H9 (cell line): Measurements from ENCODE around the gene LHPP. TPM values are rescaled to one million over a fixed set of nuclear protein-coding genes. Genes with fewer than 3 reads are reported as not detected.

Experiments used
- DNase-seq: peaks from one replicate; pipeline ENCODE4 v3.0.0-alpha.2; 2017
- H2AFZ ChIP-seq: one replicate; pipeline ENCODE4 v1.6.1; 2013; ENCODE audit warnings: mild to moderate bottlenecking, low read length, control low read depth, moderate library complexity
- H2AK5ac ChIP-seq: 2 replicates; pipeline ENCODE4 v1.6.1; 2013; ENCODE audit warnings: low read length, control low read depth, mixed read lengths; ENCODE audit not compliant: insufficient read length
- H2BK120ac ChIP-seq: one replicate; pipeline ENCODE4 v1.6.1; 2013; ENCODE audit warnings: low read depth, mild to moderate bottlenecking, low read length, control low read depth, inconsistent platforms; ENCODE audit not compliant: poor library complexity, severe bottlenecking
- H2BK12ac ChIP-seq: 2 replicates; pipeline ENCODE4 v1.6.1; 2013; ENCODE audit warnings: low read length, control low read depth, mixed read lengths, low read depth; ENCODE audit not compliant: insufficient read length
- H2BK15ac ChIP-seq: 2 replicates; pipeline ENCODE4 v1.6.1; 2013; ENCODE audit warnings: low read depth, low read length, control low read depth
- H2BK20ac ChIP-seq: one replicate; pipeline ENCODE4 v1.6.1; 2013; ENCODE audit warnings: low read depth, mild to moderate bottlenecking, low read length, control low read depth, inconsistent platforms; ENCODE audit not compliant: poor library complexity, severe bottlenecking
- H2BK5ac ChIP-seq: 2 replicates; pipeline ENCODE4 v1.6.1; 2013; ENCODE audit warnings: low read length, control low read depth, mixed read lengths; ENCODE audit not compliant: insufficient read length
- H3K14ac ChIP-seq: 2 replicates; pipeline ENCODE4 v1.6.1; 2013; ENCODE audit warnings: low read length, control low read depth; ENCODE audit not compliant: insufficient read depth
- H3K18ac ChIP-seq: 2 replicates; pipeline ENCODE4 v1.6.1; 2013; ENCODE audit warnings: low read depth, mild to moderate bottlenecking, mixed read lengths, low read length, control low read depth; ENCODE audit not compliant: insufficient read length
- H3K23ac ChIP-seq: 2 replicates; pipeline ENCODE4 v1.6.1; 2013; ENCODE audit warnings: low read length, control low read depth, mixed read lengths, low read depth; ENCODE audit not compliant: insufficient read length
- H3K23me2 ChIP-seq: 2 replicates; pipeline ENCODE4 v1.6.1; 2013; ENCODE audit warnings: low read depth, mild to moderate bottlenecking, mixed read lengths, low read length, control low read depth; ENCODE audit not compliant: insufficient read length, poor library complexity, severe bottlenecking
- H3K27ac ChIP-seq: 2 replicates; pipeline ENCODE4 v1.5.1; 2013; ENCODE audit warnings: low read length, control low read depth, mixed read lengths, low read depth; ENCODE audit not compliant: insufficient read length
- H3K27me3 ChIP-seq: 2 replicates; pipeline ENCODE4 v1.6.1; 2013; ENCODE audit warnings: low read length, control low read depth, inconsistent platforms; ENCODE audit not compliant: insufficient read depth
- H3K4ac ChIP-seq: 2 replicates; pipeline ENCODE4 v1.6.1; 2013; ENCODE audit warnings: low read depth, mild to moderate bottlenecking, control low read depth, inconsistent platforms, low read length, moderate library complexity
- H3K4me1 ChIP-seq: 2 replicates; pipeline ENCODE4 v1.6.1; 2013; ENCODE audit warnings: low read length, control low read depth, inconsistent platforms; ENCODE audit not compliant: insufficient read depth
- H3K4me2 ChIP-seq: 2 replicates; pipeline ENCODE4 v1.6.1; 2013; ENCODE audit warnings: low read length, control low read depth, mixed read lengths; ENCODE audit not compliant: insufficient read length, insufficient read depth
- H3K56ac ChIP-seq: 2 replicates; pipeline ENCODE4 v1.6.1; 2013; ENCODE audit warnings: low read depth, mild to moderate bottlenecking, mixed read lengths, low read length, control low read depth; ENCODE audit not compliant: insufficient read length
- H3K79me1 ChIP-seq: 2 replicates; pipeline ENCODE4 v1.6.1; 2013; ENCODE audit warnings: low read depth, mild to moderate bottlenecking, moderate library complexity, low read length, control low read depth, inconsistent platforms; ENCODE audit not compliant: insufficient read depth, poor library complexity, severe bottlenecking
- H3K79me2 ChIP-seq: 2 replicates; pipeline ENCODE4 v1.6.1; 2013; ENCODE audit warnings: low read length, control low read depth, inconsistent platforms; ENCODE audit not compliant: insufficient read depth
- H3K9ac ChIP-seq: 2 replicates; pipeline ENCODE4 v1.6.1; 2013; ENCODE audit warnings: low read length, control low read depth, mixed read lengths; ENCODE audit not compliant: insufficient read length; ENCODE audit errors: extremely low read depth
- H3K9me3 ChIP-seq: one replicate; pipeline ENCODE4 v1.6.1; 2013; ENCODE audit warnings: low read depth, low read length, inconsistent platforms; ENCODE audit not compliant: control insufficient read depth
- H3T11ph ChIP-seq: one replicate; pipeline ENCODE4 v1.6.1; 2013; ENCODE audit warnings: mild to moderate bottlenecking, low read length, control low read depth, inconsistent platforms
- H4K20me1 ChIP-seq: one replicate; pipeline ENCODE4 v1.6.1; 2013; ENCODE audit not compliant: control insufficient read depth, insufficient read length, insufficient read depth
- H4K5ac ChIP-seq: 2 replicates; pipeline ENCODE4 v1.6.1; 2013; ENCODE audit warnings: low read depth, mild to moderate bottlenecking, mixed read lengths, low read length, control low read depth; ENCODE audit not compliant: insufficient read length
- H4K8ac ChIP-seq: replicated peaks from 2 replicates; pipeline ENCODE4 v1.6.1; 2013; ENCODE audit warnings: low read length, control low read depth, mixed read lengths, low read depth; ENCODE audit not compliant: insufficient read length
- H4K91ac ChIP-seq: 2 replicates; pipeline ENCODE4 v1.6.1; 2013; ENCODE audit warnings: low read depth, mild to moderate bottlenecking, moderate library complexity, mixed read lengths, low read length, control low read depth; ENCODE audit not compliant: insufficient read length
- H3K27ac Mint-ChIP-seq, 3 experiments: 2 replicates in 2 of 3; 3 replicates in 1 of 3; pipeline ENCODE4 v1.8.0; 2020 to 2021; ENCODE audit warnings: mixed read lengths in 3 of 3, mild to moderate bottlenecking in 1 of 3, moderate library complexity in 1 of 3
- H3K27me3 Mint-ChIP-seq: 2 replicates; pipeline ENCODE4 v1.8.0; 2021; ENCODE audit warnings: low read depth, mild to moderate bottlenecking, moderate library complexity, mixed read lengths
- H3K36me3 Mint-ChIP-seq, 3 experiments: 2 replicates in 2 of 3; 3 replicates in 1 of 3; pipeline ENCODE4 v1.8.0; 2020 to 2021; ENCODE audit warnings: low read depth in 3 of 3, mixed read lengths in 3 of 3; ENCODE audit not compliant: insufficient read depth in 1 of 3
- H3K4me1 Mint-ChIP-seq, 2 experiments: 2 replicates each; pipeline ENCODE4 v1.8.0; 2020; ENCODE audit warnings: mixed read lengths in 2 of 2
- H3K4me3 Mint-ChIP-seq, 2 experiments: 2 replicates in 1 of 2; 3 replicates in 1 of 2; pipeline ENCODE4 v1.8.0; 2020 to 2021; ENCODE audit warnings: mild to moderate bottlenecking in 2 of 2, mixed read lengths in 2 of 2, moderate library complexity in 1 of 2
- H3K9me3 Mint-ChIP-seq, 2 experiments: 2 replicates in 1 of 2; 3 replicates in 1 of 2; pipeline ENCODE4 v1.8.0; 2020; ENCODE audit warnings: mild to moderate bottlenecking in 2 of 2, mixed read lengths in 2 of 2, moderate library complexity in 1 of 2
- CTCF ChIP-seq: fragments of 200-600 bp; sonication (generic); conservative IDR thresholded peaks from 3 replicates; pipeline ENCODE4 v1.8.0; 2021; ENCODE audit warnings: antibody characterized with exemption, mild to moderate bottlenecking
- WGBS: extraction: QIAGEN DNeasy Blood & Tissue Kit; methylation state at CpG from one replicate; pipeline ENCODE4 v1.1.7; 2013; ENCODE audit warnings: missing lambda C conversion rate, low lambda C conversion rate, mixed read lengths; ENCODE audit not compliant: insufficient read length; ENCODE audit errors: extremely low coverage; 5-methylcytosine and 5-hydroxymethylcytosine counted together
- total RNA-seq: library from RNA; stranded (reverse); gene quantifications from 2 replicates; pipeline ENCODE4 v1.2.1, GENCODE V29; 2021

LHPP gene
- total RNA-seq, 1 experiment from 2014 or later: 29.6 TPM

- Mint-ChIP-seq H3K4me1 (peaks cover 25 to 33% of the 10 kb centered on the region in 2 experiments), H3K27me3 (peaks cover 1% of the 10 kb centered on the region; the same call in 1 of the 2 replicates), H3K4me3 (no peak overlapping the region), H3K27ac (peak overlapping the region in 2 of 3 experiments; percentile 25 to 70; a peak in 4 of 7 replicates), H3K9me3 (no peaks in the 10 kb centered on the region), H3K36me3 (no peaks in the 10 kb centered on the region; a peak in 1 of 7 replicates)
- Histone ChIP-seq H3K9me3 (no peaks in the 10 kb centered on the region), H3K4me2 (no peak overlapping the region), H3T11ph (no peak overlapping the region), H2BK120ac (no peak overlapping the region), H3K18ac (no peak overlapping the region), H4K5ac (no peak overlapping the region), H3K4ac (no peak overlapping the region), H4K8ac (no peak overlapping the region), H3K79me2 (no peaks in the 10 kb centered on the region), H3K23me2 (no peaks in the 10 kb centered on the region), H3K14ac (no peak overlapping the region), H2BK20ac (no peak overlapping the region), H3K79me1 (no peaks in the 10 kb centered on the region), H3K27ac (no peak overlapping the region), H3K27me3 (no peaks in the 10 kb centered on the region), H3K9ac (no peak overlapping the region), H3K23ac (no peak overlapping the region), H2BK15ac (no peak overlapping the region), H3K56ac (no peak overlapping the region), H2AFZ (no peak overlapping the region), H2BK12ac (no peak overlapping the region), H4K20me1 (no peaks in the 10 kb centered on the region), H2AK5ac (no peak overlapping the region), H4K91ac (no peak overlapping the region), H3K4me1 (peaks cover 3% of the 10 kb centered on the region; the same call in 1 of the 2 replicates), H2BK5ac (no peak overlapping the region)
- no CpG with 5 or more reads among the region's 9 CpGs for WGBS
- no peak for DNase-seq
- TF ChIP-seq CTCF: no peak
Observed at GRCh38 chr10:124624466-124624865, 162.8 kb downstream of the LHPP start.
